HG03025 (cell line): ENCODE data around the gene ABCA13.

ENCODE experiments used
- ATAC-seq: cut with Tn5 transposase; IDR thresholded peaks from one replicate; pipeline ENCODE4 v1.9.1; 2021; ENCODE audit warnings: mild to moderate bottlenecking, moderate library complexity; ENCODE audit not compliant: unreplicated experiment, low FRiP score

Gene ABCA13

GRCh38 chr7:48224042-48224441, 52.8 kb downstream of the ABCA13 start:
- no peak for ATAC-seq

GRCh38 chr7:48225101-48225500, 53.8 kb downstream of the ABCA13 start:
- ATAC-seq, result no peak

GRCh38 chr7:48237354-48237753, 66.1 kb downstream of the ABCA13 start:
- ATAC-seq, result no peak

GRCh38 chr7:48242846-48243245, 71.6 kb downstream of the ABCA13 start:
- ATAC-seq, result no peak

- no peak for ATAC-seq
Measured at GRCh38 chr7:48244864-48245271, 73.6 kb downstream of the ABCA13 start.

GRCh38 chr7:48245751-48246472, 74.7 kb downstream of the ABCA13 start:
- ATAC-seq, result no peak

- ATAC-seq, result no peak
Measured at GRCh38 chr7:48249166-48249565, 77.9 kb downstream of the ABCA13 start.

- ATAC-seq, result no peak
Measured at GRCh38 chr7:48250441-48250951, 79.2 kb downstream of the ABCA13 start.

- ATAC-seq, result peak; percentile 90
Measured at GRCh38 chr7:48251766-48252165, 80.5 kb downstream of the ABCA13 start.

- ATAC-seq, result no peak
Measured at GRCh38 chr7:48252995-48253394, 81.7 kb downstream of the ABCA13 start.

- ATAC-seq, result no peak
Measured at GRCh38 chr7:48255046-48255445, 83.8 kb downstream of the ABCA13 start.

- ATAC-seq, result no peak
Measured at GRCh38 chr7:48259463-48260280, 88.4 kb downstream of the ABCA13 start.

- ATAC-seq, result no peak
Measured at GRCh38 chr7:48261696-48262095, 90.4 kb downstream of the ABCA13 start.

- ATAC-seq, result no peak
Measured at GRCh38 chr7:48262606-48263310, 91.5 kb downstream of the ABCA13 start.

- ATAC-seq, result no peak
Measured at GRCh38 chr7:48263311-48263650, 92.0 kb downstream of the ABCA13 start.

- no peak for ATAC-seq
Measured at GRCh38 chr7:48269066-48269465, 97.8 kb downstream of the ABCA13 start.

- ATAC-seq, result no peak
Measured at GRCh38 chr7:48274662-48275061, 103.4 kb downstream of the ABCA13 start.

GRCh38 chr7:48279420-48279819, 108.2 kb downstream of the ABCA13 start:
- ATAC-seq, result no peak

GRCh38 chr7:48280100-48280499, 108.8 kb downstream of the ABCA13 start:
- no peak for ATAC-seq

GRCh38 chr7:48285373-48285772, 114.1 kb downstream of the ABCA13 start:
- no peak for ATAC-seq

GRCh38 chr7:48286836-48287235, 115.6 kb downstream of the ABCA13 start:
- no peak for ATAC-seq
